ENCODE results near the gene ANKS4B.
A peak's percentile ranks its signal among the peaks of the same experiment; 100 is the strongest.
"Not testable (repeated sequence)": the region's sequence is repeated elsewhere in the genome, so short reads cannot be mapped to it uniquely, and the experiment has no call there.

ANKS4B gene

DNA sequence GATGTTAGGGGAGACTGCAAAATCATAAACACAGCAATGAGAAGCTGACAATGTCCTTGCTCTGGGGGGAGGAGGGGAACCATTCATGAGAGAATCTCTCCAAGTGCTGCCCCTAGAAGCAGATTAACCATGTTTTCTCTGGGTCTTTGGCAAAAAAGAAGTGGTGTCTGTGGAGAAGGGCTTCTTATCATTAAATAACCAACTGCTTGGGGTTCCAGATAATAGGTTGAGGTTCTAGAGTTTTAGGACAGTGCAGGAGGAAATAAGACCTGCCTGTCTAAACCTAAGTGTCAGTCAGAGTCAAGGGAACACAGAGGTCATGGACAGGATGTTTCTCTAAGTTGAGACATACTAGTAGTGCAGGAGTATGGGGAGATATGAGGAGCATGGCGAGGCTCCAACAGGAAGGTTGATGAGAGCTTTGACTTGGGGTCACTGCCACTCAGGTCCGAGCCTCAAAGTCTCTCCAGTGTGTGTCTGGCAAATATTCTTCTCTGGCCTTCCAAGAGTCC, 5.1 kb upstream of the ANKS4B start:
- no peak for ATAC-seq (replicated peaks)
- Mint-ChIP-seq H3K27ac (no peak overlapping the region), H3K27me3 (peaks cover 38 to 56% of the 10 kb centered on the region in 2 donors), H3K9me3 (no peaks in the 10 kb centered on the region), H3K4me1 (peaks cover 0 to 3% of the 10 kb centered on the region in 2 donors), H3K36me3 (no peaks in the 10 kb centered on the region), H3K4me3 (no peak overlapping the region)
- no peak for DNase-seq

DNA sequence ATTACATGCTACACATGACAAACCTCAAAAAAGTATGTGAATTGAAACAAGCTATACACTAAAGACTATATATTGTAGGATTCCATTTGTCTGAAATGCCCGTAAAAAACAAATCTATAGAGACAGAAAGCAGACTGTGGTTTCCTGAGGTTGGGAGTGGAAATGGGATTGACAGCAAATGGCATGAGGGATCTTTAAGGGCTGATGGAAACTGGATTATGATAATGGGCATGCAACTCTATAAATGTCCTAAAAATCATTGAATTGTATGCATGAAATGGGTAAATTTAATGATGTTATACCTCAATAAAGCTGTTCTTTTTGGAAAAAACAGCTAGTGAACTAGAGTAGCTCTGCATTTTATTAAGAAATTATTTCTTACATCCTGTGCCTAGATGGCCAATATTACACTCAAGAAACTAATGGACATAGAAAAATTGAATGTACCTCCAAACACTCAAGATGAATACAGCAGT, 416 bp upstream of the ANKS4B start:
- Mint-ChIP-seq H3K4me1 (no peaks in the 10 kb centered on the region), H3K27ac (no peak overlapping the region), H3K27me3 (peaks cover 35 to 54% of the 10 kb centered on the region in 2 donors), H3K9me3 (no peaks in the 10 kb centered on the region), H3K4me3 (no peak overlapping the region), H3K36me3 (no peaks in the 10 kb centered on the region)
- ATAC-seq (replicated peaks) = no peak
- DNase-seq = no peak

DNA sequence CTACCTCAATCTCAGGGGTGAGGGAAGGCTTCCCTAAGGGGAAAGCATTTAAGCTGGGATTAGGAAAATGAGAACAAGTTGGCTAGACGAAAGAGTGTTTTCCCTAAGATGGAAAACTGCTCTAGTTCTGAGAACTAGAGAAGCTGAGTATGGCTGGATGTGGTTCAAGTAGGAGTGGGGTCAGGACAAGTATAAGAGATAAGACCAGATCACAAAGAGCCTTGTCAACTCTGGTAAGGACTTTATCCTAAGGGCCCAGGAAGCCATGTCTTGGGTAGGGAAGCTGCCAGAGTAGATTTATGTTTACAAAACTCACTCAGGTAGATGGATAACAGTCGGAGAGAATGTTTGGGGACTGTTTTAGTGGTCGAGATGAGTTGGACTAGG, 1.7 kb downstream of the ANKS4B start:
- Mint-ChIP-seq H3K9me3 (no peaks in the 10 kb centered on the region), H3K4me3 (no peak overlapping the region), H3K27me3 (peaks cover 22 to 32% of the 10 kb centered on the region in 2 donors), H3K36me3 (no peaks in the 10 kb centered on the region), H3K27ac (no peak overlapping the region), H3K4me1 (no peaks in the 10 kb centered on the region)
- DNase-seq = no peak
- no peak for ATAC-seq (replicated peaks)

DNA sequence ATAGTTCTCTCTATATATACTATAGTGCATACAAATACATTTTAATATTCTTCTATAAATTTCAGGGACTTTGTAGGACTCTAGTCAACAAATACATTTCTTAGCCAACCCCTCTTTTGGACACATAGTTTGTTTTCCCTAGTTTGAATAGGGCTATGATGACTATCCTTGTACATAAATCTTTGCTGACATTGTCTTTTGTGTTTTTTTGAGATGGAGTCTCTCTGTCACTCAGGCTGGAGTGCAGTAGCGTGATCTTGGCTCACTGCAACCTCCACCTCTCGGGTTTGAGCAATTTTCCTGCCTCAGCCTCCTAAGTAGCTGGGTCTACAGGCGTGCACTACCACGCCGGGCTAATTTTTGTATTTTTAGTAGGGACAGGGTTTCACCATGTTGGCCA, 3.3 kb downstream of the ANKS4B start:
- Mint-ChIP-seq H3K27ac (no peak overlapping the region), H3K4me3 (no peak overlapping the region), H3K9me3 (no peaks in the 10 kb centered on the region)

DNA sequence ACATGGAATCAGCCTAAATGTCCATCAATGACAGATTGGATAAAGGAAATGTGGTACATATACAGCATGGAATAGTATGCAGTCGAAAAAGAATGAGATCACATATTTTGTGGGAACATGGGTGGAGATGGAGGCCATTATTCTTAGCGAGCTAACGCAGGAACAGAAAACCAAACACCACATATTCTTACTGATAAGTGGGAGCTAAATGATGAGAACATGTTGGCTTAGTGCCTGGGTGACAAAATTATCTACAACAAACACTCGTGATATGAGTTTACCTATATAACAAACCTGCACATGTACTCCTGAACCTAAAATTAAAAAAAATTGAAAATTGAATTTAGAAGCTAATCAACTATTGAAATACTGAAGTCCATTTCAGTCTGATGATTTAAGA, 6.1 kb downstream of the ANKS4B start:
- ATAC-seq (replicated peaks) (no peak), DNase-seq (no peak)
- Mint-ChIP-seq H3K36me3 (no peaks in the 10 kb centered on the region), H3K27ac (no peak overlapping the region), H3K4me1 (no peaks in the 10 kb centered on the region), H3K27me3 (peaks cover 5 to 14% of the 10 kb centered on the region in 2 donors), H3K9me3 (no peaks in the 10 kb centered on the region), H3K4me3 (no peak overlapping the region)

More for the DNA sequence above, 3.3 kb downstream of the ANKS4B start:
- Mint-ChIP-seq H3K36me3 (no peaks in the 10 kb centered on the region), H3K4me1 (no peaks in the 10 kb centered on the region), H3K27me3 (peaks cover 18 to 29% of the 10 kb centered on the region in 2 donors)
- ATAC-seq (replicated peaks) (no peak), DNase-seq (no peak)

DNA sequence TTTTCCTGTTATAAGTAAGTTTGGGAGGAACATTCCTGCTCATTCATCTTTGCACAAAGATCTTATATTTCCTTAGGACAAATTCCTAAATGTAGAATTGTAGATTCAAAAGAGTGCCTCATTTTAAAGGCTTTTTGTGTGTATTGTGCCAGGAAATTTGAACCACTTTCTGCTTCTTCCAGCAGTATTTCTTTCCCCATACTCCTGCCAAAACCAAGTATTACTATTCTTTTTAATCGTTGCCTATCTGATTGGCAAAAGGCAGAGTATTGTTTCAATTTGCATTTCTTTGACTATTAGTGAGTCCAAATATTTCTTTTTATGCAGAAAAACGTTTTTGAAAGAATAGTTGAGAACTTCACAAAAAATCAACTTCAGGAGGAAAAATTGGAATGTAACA, 9.3 kb downstream of the ANKS4B start:
- H3K36me3 Mint-ChIP-seq = no peaks in the 10 kb centered on the region
- DNase-seq (no peak), ATAC-seq (replicated peaks) (no peak)

DNA sequence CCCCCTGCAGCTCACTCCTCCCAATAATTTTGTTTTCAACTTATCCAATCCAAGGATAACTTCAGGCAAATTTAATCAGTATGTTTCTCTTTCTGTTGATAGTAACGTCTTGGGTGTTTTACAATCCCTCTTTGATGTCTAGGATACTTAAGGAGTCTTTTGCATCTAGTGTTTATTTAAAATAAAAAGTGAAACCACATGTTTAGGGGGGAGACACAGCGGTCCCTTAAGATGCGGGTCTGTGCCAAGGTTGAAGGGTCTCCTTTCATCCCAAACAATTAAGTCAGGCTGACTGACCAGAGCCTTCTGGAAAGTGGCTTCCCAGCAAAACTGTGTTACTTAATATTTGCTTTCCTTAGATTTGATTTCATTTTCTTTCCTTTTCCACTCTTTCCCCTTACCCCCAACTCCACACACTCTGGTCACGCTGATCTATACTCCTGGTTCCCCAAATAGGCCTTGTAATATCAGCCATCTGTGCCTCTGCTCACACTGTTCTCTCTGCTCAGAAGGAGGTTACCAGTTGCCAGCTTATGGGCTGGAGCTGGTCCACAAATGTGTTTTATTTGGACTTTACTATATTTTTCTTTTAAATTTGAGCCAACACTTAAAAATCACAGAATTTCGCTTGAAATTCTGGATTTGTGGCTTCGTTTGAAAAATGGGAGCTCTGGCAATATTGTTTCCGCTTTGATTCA, 11.2 kb downstream of the ANKS4B start:
- H3K27ac Mint-ChIP-seq = no peak overlapping the region
- no peak overlapping the region for H3K4me3 Mint-ChIP-seq
- DNase-seq (no peak), ATAC-seq (replicated peaks) (no peak)
- H3K27me3 Mint-ChIP-seq = peaks cover 0 to 7% of the 10 kb centered on the region in 2 donors
- no peaks in the 10 kb centered on the region for H3K36me3 Mint-ChIP-seq
- H3K4me1 Mint-ChIP-seq = peaks cover 0 to under 1% of the 10 kb centered on the region in 2 donors
- H3K9me3 Mint-ChIP-seq = no peaks in the 10 kb centered on the region

More for the DNA sequence above, 9.3 kb downstream of the ANKS4B start:
- Mint-ChIP-seq H3K4me1 (no peaks in the 10 kb centered on the region), H3K9me3 (no peaks in the 10 kb centered on the region), H3K27ac (no peak overlapping the region), H3K27me3 (peaks cover 0 to 5% of the 10 kb centered on the region in 2 donors), H3K4me3 (no peak overlapping the region)

DNA sequence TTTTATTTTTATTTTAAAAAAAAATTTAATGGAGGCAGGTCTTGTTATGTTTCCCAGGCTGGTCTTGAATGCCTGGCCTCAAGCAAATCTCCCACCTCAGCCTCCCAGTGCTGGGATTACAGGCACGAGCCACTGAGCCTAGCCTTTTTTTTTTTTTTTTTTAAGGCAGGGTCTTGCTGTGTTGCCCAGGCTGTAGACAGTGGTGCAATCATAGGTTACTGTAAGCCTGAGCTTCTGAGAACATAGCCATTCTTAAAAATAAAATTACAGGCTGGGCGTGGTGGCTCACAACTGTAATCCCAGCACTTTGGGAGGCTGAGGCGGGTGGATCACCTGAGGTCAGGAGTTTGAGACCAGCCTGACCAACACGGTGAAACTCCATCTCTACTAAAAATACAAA, 14.7 kb downstream of the ANKS4B start:
- H3K36me3 Mint-ChIP-seq = not testable (repeated sequence)

DNA sequence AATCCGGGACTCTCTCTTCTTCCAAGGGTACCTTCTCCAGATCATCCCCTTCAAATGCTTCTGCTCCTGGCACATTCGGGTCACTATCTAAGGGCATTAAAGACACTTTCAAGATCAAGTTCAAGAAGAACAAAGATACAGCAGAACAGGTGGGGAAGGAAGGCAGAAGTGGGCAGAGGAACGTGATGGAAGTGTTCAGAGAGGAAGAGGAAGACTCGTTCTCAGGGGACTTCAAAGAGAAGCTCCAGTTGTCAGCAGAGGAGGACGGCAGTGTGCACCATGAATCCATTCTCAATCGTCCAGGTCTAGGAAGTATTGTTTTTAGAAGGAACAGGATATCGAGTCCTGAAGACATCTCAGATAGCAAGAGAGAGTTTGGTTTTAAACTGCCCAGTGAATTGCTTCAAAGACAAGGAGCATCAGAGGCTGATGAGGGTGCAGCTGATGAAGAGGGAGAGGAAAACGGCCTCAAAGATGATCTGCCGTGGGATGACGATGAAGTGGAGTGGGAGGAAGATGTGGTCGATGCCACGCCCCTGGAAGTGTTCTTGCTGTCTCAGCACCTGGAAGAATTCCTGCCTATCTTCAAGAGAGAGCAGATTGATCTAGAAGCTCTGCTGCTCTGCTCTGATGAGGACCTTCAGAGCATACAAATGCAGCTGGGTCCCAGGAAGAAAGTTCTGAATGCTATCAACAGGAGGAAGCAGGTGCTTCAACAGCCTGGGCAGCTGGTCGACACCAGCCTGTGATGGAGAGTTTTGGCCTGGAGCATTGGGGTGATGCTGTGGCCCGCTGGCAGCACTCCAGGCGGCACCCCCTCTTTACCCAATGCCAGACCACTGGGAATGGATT, 16.8 kb downstream of the ANKS4B start:
- H3K27ac Mint-ChIP-seq = peak overlapping the region; percentile 2
- H3K4me3 Mint-ChIP-seq = no peak overlapping the region
- H3K4me1 Mint-ChIP-seq = peaks cover 15 to 16% of the 10 kb centered on the region in 2 donors
- peaks cover 11 to 13% of the 10 kb centered on the region in 2 donors for H3K27me3 Mint-ChIP-seq
- H3K9me3 Mint-ChIP-seq = no peaks in the 10 kb centered on the region
- DNase-seq (no peak), ATAC-seq (replicated peaks) (no peak)
- no peaks in the 10 kb centered on the region for H3K36me3 Mint-ChIP-seq

More for the DNA sequence above, 14.7 kb downstream of the ANKS4B start:
- not testable (repeated sequence) for DNase-seq; H3K9me3 Mint-ChIP-seq; H3K4me3 Mint-ChIP-seq; ATAC-seq (replicated peaks); H3K27ac Mint-ChIP-seq
- Mint-ChIP-seq H3K4me1 (peaks cover 15 to 16% of the 10 kb centered on the region in 2 donors), H3K27me3 (peaks cover 9 to 12% of the 10 kb centered on the region in 2 donors)

DNA sequence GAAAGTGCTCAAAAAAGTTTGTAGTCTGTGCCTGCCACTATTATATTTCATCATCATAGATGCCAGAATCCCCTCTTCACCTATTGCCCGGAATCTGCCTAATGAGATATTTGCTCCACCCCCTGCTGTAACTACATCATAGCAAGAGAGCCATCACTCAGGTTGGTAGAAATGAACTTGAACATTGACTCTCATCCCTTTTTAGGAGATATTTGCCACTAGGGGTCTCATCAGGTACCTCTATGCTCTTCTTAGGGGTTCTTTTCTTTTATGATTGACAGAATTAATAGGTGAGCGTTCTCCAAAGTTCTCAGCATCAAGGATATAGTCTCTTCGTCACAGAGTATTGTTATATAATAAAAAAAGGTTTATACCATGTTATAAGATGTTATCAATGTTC, 20.0 kb downstream of the ANKS4B start:
- Mint-ChIP-seq H3K27ac (no peak overlapping the region), H3K36me3 (no peaks in the 10 kb centered on the region), H3K27me3 (peaks cover 11 to 22% of the 10 kb centered on the region in 2 donors), H3K4me1 (peaks cover 15 to 16% of the 10 kb centered on the region in 2 donors), H3K9me3 (no peaks in the 10 kb centered on the region), H3K4me3 (no peak overlapping the region)
- no peak for DNase-seq
- no peak for ATAC-seq (replicated peaks)

DNA sequence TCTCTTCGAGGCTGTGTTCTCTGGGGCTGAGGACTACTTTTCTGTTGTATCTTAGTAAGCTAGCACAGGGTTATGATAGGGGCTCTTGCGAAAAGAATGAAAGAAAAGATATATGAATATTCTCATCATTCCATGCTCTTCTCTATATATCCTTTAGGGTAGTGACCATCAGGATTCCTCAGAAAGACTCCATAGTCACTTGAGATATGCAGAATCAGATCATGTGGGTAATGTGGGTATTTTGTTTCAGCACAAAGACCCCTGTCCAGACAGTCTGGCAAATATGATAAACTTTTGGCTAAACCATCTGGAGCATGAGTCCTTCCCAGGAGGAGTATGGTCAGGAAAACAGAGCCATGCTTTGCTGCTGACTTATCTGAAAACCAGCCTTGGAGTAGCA, 23.1 kb downstream of the ANKS4B start:
- Mint-ChIP-seq H3K27me3 (peaks cover 8 to 17% of the 10 kb centered on the region in 2 donors), H3K4me1 (no peaks in the 10 kb centered on the region), H3K27ac (no peak overlapping the region), H3K4me3 (no peak overlapping the region), H3K36me3 (no peaks in the 10 kb centered on the region), H3K9me3 (no peaks in the 10 kb centered on the region)
- no peak for ATAC-seq (replicated peaks)
- DNase-seq = no peak

DNA sequence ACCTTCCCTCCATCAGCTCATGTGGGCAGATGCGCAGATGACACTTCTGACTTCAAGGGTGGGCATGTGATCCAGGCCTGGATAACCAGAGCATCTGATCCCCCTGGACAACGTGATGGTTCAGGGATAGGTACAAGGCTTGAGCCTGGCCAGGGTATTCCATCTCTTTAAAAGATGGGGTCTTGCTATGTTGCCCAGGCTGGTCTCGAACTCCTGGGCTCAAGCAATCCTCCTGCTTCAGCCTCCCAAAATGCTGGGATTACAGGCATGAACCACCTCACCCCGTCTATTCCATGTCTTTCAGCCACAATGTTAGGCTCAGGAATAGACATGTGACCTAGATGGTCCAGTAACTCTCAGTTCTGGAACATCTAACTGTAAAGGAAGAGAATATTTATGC, 23.8 kb downstream of the ANKS4B start:
- Mint-ChIP-seq H3K4me1 (peaks cover 0 to 5% of the 10 kb centered on the region in 2 donors), H3K4me3 (no peak overlapping the region), H3K27me3 (peaks cover 8 to 17% of the 10 kb centered on the region in 2 donors), H3K27ac (no peak overlapping the region), H3K36me3 (no peaks in the 10 kb centered on the region), H3K9me3 (no peaks in the 10 kb centered on the region)
- ATAC-seq (replicated peaks) = no peak
- DNase-seq = no peak

DNA sequence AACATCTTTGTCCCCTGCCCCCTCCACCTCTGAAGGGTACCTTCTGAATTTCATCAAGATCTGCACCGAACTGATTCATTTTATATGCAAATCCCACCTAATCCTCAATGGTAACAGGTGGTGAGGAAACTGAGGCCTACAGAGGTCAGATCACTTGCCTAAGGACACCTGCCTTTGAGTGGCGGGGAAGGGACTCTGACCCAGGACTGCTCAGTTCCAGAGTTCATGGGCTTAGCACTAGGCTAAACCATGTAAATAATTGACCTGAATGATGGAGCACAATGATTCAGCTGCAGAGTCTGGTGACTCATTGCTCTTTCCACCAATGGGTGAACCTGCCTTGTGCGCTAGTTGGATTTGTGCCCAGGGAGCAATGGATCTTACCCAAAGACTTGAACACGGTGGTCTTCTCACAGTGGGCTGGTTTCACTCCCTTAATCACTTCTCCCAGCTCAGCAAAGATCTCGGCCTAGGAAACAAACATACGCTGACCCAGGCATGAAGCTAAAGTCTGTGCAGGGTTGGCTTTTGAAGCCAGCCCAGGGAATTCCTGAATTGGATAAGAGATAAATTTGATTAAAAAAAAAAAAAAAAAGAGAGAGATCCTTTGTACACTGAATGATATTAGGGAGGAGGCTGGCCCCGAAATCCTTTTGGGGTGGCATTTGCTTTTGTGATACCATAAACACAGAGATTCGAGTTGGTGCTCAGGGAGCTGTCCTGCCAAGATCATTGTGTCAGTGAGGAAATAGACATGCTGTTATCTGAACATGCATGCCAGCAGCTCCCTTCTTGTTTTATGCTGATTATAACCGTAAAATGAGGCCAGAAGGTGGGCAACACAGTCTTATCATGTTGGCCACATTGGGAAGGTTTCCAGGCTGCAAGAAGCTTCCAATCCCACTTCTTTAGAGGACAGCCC, 27.6 kb downstream of the ANKS4B start:
- Mint-ChIP-seq H3K9me3 (no peaks in the 10 kb centered on the region), H3K27ac (no peak overlapping the region), H3K4me3 (no peak overlapping the region), H3K36me3 (peaks cover 1 to 3% of the 10 kb centered on the region in 2 donors), H3K4me1 (peaks cover 25 to 39% of the 10 kb centered on the region in 2 donors), H3K27me3 (peaks cover 8 to 12% of the 10 kb centered on the region in 2 donors)
- DNase-seq (no peak), ATAC-seq (replicated peaks) (no peak)

All from stimulated activated naive B cell treated with anti-CD40 and anti-IgM and Interleukin-4, amounts not matched to agents 10 μg/mL and 1 μg/mL and 100 μg/mL, for 72 hours (primary cell).